Endothelial cell of umbilical vein (primary cell): ENCODE results near the gene HIRA. TPM values are rescaled to one million over a fixed set of nuclear protein-coding genes. Genes with fewer than 3 reads are reported as not detected.

Experiments used
- BruUV-seq: library from RNA; stranded (reverse); fragments of 400-500 nt; replicated peaks from 2 replicates; lab custom pipeline; 2021; lab: Mats Ljungman, UMichigan
- CTCF ChIA-PET: fragments of 300-600, 350-600 bp; sonication (Branson Sonifier 250); formaldehyde crosslinking; loops from one replicate; lab custom pipeline; 2021; ENCODE audit warnings: antibody characterized with exemption, inconsistent platforms; lab: Charles Lee
- POLR2A ChIA-PET: fragments of 300-600, 350-600 bp; sonication (Branson Sonifier 250); formaldehyde crosslinking; loops from one replicate; lab custom pipeline; 2021; ENCODE audit warnings: antibody characterized with exemption, inconsistent platforms; lab: Charles Lee
- DNase-seq: peaks from one replicate; pipeline ENCODE4 v3.0.0-alpha.2; 2011; ENCODE audit warnings: low read depth, low spot score
- FAIRE-seq: peaks from 2 replicates; lab custom pipeline; 2011; peaks lifted over from hg19 to GRCh38; lab: Jason Lieb, UNC
- H2AFZ ChIP-seq: 2 replicates; pipeline ENCODE4 v1.6.0; 2012; ENCODE audit warnings: low read depth, low read length, control low read depth, inconsistent platforms
- H3K27ac ChIP-seq: 2 replicates; pipeline ENCODE4 v1.5.1; 2011; ENCODE audit warnings: low read depth, mild to moderate bottlenecking, control low read depth, low read length, moderate library complexity; ENCODE audit not compliant: insufficient read depth
- H3K27me3 ChIP-seq, 2 experiments: 2 replicates each; pipeline versions ENCODE4 v1.6.0 to v1.6.1; 2011; ENCODE audit warnings: low read length in 2 of 2, mixed read lengths in 1 of 2; ENCODE audit not compliant: control insufficient read depth in 2 of 2, insufficient read depth in 2 of 2
- H3K36me3 ChIP-seq, 2 experiments: 2 replicates in 1 of 2; 3 replicates in 1 of 2; pipeline ENCODE4 v1.5.1; 2011; ENCODE audit warnings: low read length in 2 of 2, mild to moderate bottlenecking in 1 of 2, moderate library complexity in 1 of 2; ENCODE audit not compliant: control insufficient read depth in 2 of 2, insufficient read depth in 2 of 2; ENCODE audit errors: extremely low read depth in 1 of 2
- H3K4me1 ChIP-seq: 3 replicates; pipeline ENCODE4 v1.5.1; 2011; ENCODE audit warnings: mild to moderate bottlenecking, low read length; ENCODE audit not compliant: control insufficient read depth, insufficient read depth; ENCODE audit errors: extremely low read depth
- H3K4me2 ChIP-seq: 2 replicates; pipeline ENCODE4 v1.6.1; 2011; ENCODE audit warnings: low read length, control low read depth, mixed read lengths; ENCODE audit not compliant: insufficient read depth
- H3K4me3 ChIP-seq, 3 experiments: fragments of 200-600 bp in 1 of 3; sonication (generic), shearing (Covaris generic) in 1 of 3; replicated peaks in 1 of 3; 2 replicates each; pipeline ENCODE4 v1.5.1; 2011 to 2016; ENCODE audit warnings: control low read depth in 3 of 3, low read length in 3 of 3, mild to moderate bottlenecking in 2 of 3, inconsistent platforms in 1 of 3, low read depth in 1 of 3, moderate library complexity in 1 of 3; ENCODE audit not compliant: insufficient read depth in 1 of 3
- H3K79me2 ChIP-seq: 2 replicates; pipeline ENCODE4 v1.6.0; 2012; ENCODE audit warnings: low read length, inconsistent platforms; ENCODE audit not compliant: control insufficient read depth, insufficient read depth
- H3K9ac ChIP-seq: replicated peaks from 2 replicates; pipeline ENCODE3; 2011; ENCODE audit warnings: low read length, control low read depth; ENCODE audit not compliant: insufficient read depth; ENCODE audit errors: extremely low read depth
- H3K9me1 ChIP-seq: replicated peaks from 3 replicates; pipeline ENCODE4 v1.6.0; 2011; ENCODE audit warnings: mild to moderate bottlenecking, low read length; ENCODE audit not compliant: control insufficient read depth, insufficient read depth; ENCODE audit errors: extremely low read depth
- H3K9me3 ChIP-seq: replicated peaks from 2 replicates; pipeline ENCODE4 v1.5.1; 2012; ENCODE audit warnings: low read length, inconsistent platforms; ENCODE audit not compliant: control insufficient read depth, insufficient read depth
- H4K20me1 ChIP-seq: replicated peaks from 2 replicates; pipeline ENCODE3; 2011; ENCODE audit warnings: mild to moderate bottlenecking, low read length; ENCODE audit not compliant: control insufficient read depth, insufficient read depth; ENCODE audit errors: extremely low read depth
- EZH2 ChIP-seq: IDR thresholded peaks from 2 replicates; pipeline ENCODE4 v1.6.1; 2012; ENCODE audit warnings: borderline replicate concordance, low read depth, mild to moderate bottlenecking, moderate library complexity, low read length, inconsistent platforms; ENCODE audit not compliant: severe bottlenecking
- FOS ChIP-seq: IDR thresholded peaks from 2 replicates; pipeline ENCODE4 v1.6.1; 2011; ENCODE audit warnings: mild to moderate bottlenecking, low read length, moderate library complexity, borderline replicate concordance; ENCODE audit not compliant: insufficient read depth
- GATA2 ChIP-seq: IDR thresholded peaks from 2 replicates; pipeline ENCODE4 v1.7.0; 2011; ENCODE audit warnings: low read depth, mild to moderate bottlenecking, moderate library complexity, mixed read lengths, low read length; ENCODE audit not compliant: insufficient read length, insufficient read depth
- JUN ChIP-seq: IDR thresholded peaks from 2 replicates; pipeline ENCODE4 v1.6.1; 2011; ENCODE audit warnings: borderline replicate concordance, low read depth; ENCODE audit not compliant: insufficient read length, insufficient read depth
- MAX ChIP-seq: IDR thresholded peaks from 2 replicates; pipeline ENCODE4 v1.6.1; 2011; ENCODE audit not compliant: insufficient read depth, insufficient read length
- MYC ChIP-seq: IDR thresholded peaks from one replicate; pipeline ENCODE4 v1.6.1; 2011; ENCODE audit warnings: mild to moderate bottlenecking, low read depth, low read length
- POLR2A ChIP-seq: IDR thresholded peaks from 2 replicates; pipeline ENCODE4 v1.6.1; 2012; ENCODE audit warnings: low read depth, mild to moderate bottlenecking, control low read depth, low read length
- POLR2AphosphoS5 ChIP-seq: IDR thresholded peaks from 2 replicates; pipeline ENCODE4 v1.6.1; 2012; ENCODE audit warnings: low read depth, mild to moderate bottlenecking, control low read depth, low read length, moderate library complexity; ENCODE audit not compliant: insufficient read depth
- dilution Hi-C: fragments of 300-500 bp; cut with MboI; formaldehyde crosslinking; loops from one replicate; pipeline ENCODE4 v1.15.0; 2019; ENCODE audit warnings: low sequenced_read_pairs; ENCODE audit not compliant: extremely low pct_ligation_motif_present
- intact Hi-C: fragments of 100-400 bp; cut with micrococcal nuclease; formaldehyde crosslinking; loops from one replicate; pipeline ENCODE4 v1.10.0; 2022
- polyA plus RNA-seq, 4 experiments: library from polyadenylated mRNA; depleted of rRNA in 3 of 4; stranded (reverse) in 3 of 4; unstranded in 1 of 4; fragments of >200 nt; gene quantifications; 2 replicates each; pipeline versions ENCODE4 v1.2.1 to v1.2.3, GENCODE V29; 2011 to 2012; ENCODE audit warnings: missing spikeins in 1 of 4
- total RNA-seq: library from RNA; stranded (reverse); gene quantifications from 2 replicates; pipeline ENCODE4 v1.2.3, GENCODE V29; 2021
- TF ChIP-seq, protein P1 (sequence below), 2 donors: IDR thresholded peaks; 1 replicate in 1 of 2; 2 replicates in 1 of 2; pipeline ENCODE4 v1.5.1; 2011; ENCODE audit warnings: low read length in 2 of 2, mild to moderate bottlenecking in 2 of 2, moderate library complexity in 2 of 2, control low read depth in 1 of 2, inconsistent platforms in 1 of 2, low read depth in 1 of 2; ENCODE audit not compliant: insufficient read depth in 1 of 2; ENCODE audit errors: extremely low read depth in 1 of 2

The HIRA gene
- total and polyA plus RNA-seq, 2 donors (not counting 3 experiments of a cell fraction or from before 2014, with no cell fraction given) = 17.3 to 27.7 TPM

DNA sequence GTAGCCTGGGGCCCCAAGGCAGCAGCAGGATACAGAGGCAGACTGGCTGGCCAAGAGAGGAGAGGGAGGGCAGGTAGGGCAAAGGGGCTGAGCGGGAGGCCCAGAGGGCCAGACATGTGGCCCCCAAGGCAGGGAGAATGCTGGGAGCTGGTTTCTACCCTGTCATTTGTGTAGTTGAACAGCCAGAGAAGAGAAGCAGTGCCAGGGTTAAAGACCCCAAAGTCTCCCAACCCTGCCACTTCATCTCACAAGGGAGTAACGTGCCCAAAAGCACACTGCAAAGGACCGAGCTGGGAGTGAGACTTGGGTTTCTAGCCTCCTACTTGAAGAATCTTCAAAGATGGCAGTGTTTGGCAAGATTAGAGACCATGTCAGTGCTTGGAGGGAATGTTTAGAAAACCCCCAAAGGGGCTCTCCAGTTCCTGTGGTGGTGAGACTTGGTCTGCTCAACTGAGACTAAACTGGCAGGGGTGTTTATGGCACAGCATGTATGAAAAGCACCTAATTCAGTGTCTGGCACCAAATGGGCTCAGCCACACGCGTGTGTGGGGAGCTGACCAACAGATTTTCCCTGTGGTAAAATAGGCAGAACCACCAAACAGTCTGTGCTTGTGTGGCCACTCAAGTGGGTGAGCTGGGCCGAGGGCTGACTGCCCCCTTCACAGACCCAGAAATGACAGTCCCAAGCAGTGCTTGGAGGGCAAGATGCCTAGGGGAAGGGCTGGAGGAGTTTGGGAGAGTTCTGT is 71.8 kb downstream of the HIRA start:
- no peak overlapping the region for H3K4me3 ChIP-seq
- FAIRE-seq (no peak), DNase-seq (no peak)
- H3K27me3 ChIP-seq = no peaks in the 10 kb centered on the region
- H3K79me2 ChIP-seq = no peaks in the 10 kb centered on the region
- no peaks in the 10 kb centered on the region for H3K9me3 ChIP-seq
- no peak overlapping the region for H3K4me2 ChIP-seq
- H3K9ac ChIP-seq = no peak overlapping the region
- H2AFZ ChIP-seq = no peak overlapping the region
- BruUV-seq = no TSS peak
- dilution Hi-C loops (no loop called here), intact Hi-C loops (no loop called here)
- CTCF ChIA-PET = interaction anchor here (1.0 kb wide), 1 partner anchor 11 kb away, joined by 3 read pairs; no protein-coding TSS in a partner anchor
- no peaks in the 10 kb centered on the region for H3K4me1 ChIP-seq
- POLR2A ChIA-PET = no interaction called here
- TF ChIP-seq JUN (no peak), MAX (no peak), MYC (no peak), FOS (no peak), POLR2A (no peak), GATA2 (no peak), EZH2 (no peak), POLR2AphosphoS5 (no peak)
- TF ChIP-seq, protein P1, sequence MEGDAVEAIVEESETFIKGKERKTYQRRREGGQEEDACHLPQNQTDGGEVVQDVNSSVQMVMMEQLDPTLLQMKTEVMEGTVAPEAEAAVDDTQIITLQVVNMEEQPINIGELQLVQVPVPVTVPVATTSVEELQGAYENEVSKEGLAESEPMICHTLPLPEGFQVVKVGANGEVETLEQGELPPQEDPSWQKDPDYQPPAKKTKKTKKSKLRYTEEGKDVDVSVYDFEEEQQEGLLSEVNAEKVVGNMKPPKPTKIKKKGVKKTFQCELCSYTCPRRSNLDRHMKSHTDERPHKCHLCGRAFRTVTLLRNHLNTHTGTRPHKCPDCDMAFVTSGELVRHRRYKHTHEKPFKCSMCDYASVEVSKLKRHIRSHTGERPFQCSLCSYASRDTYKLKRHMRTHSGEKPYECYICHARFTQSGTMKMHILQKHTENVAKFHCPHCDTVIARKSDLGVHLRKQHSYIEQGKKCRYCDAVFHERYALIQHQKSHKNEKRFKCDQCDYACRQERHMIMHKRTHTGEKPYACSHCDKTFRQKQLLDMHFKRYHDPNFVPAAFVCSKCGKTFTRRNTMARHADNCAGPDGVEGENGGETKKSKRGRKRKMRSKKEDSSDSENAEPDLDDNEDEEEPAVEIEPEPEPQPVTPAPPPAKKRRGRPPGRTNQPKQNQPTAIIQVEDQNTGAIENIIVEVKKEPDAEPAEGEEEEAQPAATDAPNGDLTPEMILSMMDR (IDR thresholded peaks at IDR 0.05; ENCODE audit: extremely low read depth in 1 of 2, insufficient read depth in 1 of 2, low read depth in 1 of 2, low read length in 2 of 2) = no peak
- no peaks in the 10 kb centered on the region for H3K9me1 ChIP-seq
- no peak overlapping the region for H3K27ac ChIP-seq
- no peaks in the 10 kb centered on the region for H4K20me1 ChIP-seq
- peaks cover 18 to 55% of the 10 kb centered on the region in 2 experiments for H3K36me3 ChIP-seq
